Measurements from ENCODE around the gene SLC35F1.

SLC35F1 gene

GRCh38 chr6:118327237-118327636 is 420.2 kb downstream of the SLC35F1 start:
- no peak overlapping the region for H3K27ac ChIP-seq (ENCODE audit: low read length)
- H4K20me1 ChIP-seq (ENCODE audit: insufficient read depth, low read length) = no peaks in the 10 kb centered on the region
- no peaks in the 10 kb centered on the region for H3K4me1 ChIP-seq (ENCODE audit: insufficient read depth, low read length)
- ATAC-seq (ENCODE audit: insufficient read depth, low read depth) (no peak), DNase-seq (no peak)
- H3K4me3 ChIP-seq (ENCODE audit: low read depth in 1 of 2, low read length in 2 of 2) = no peak overlapping the region
- H3K27me3 ChIP-seq (ENCODE audit: insufficient read depth, low read length, poor library complexity) = no peaks in the 10 kb centered on the region
- no peak overlapping the region for H2AFZ ChIP-seq (ENCODE audit: low read depth, low read length)
- TF ChIP-seq EZH2 (IDR thresholded peaks at IDR 0.05; ENCODE audit: borderline replicate concordance, low read depth, low read length, severe bottlenecking) (no peak), CTCF (IDR thresholded peaks at IDR 0.05; ENCODE audit: borderline replicate concordance, extremely low read depth, low read length, poor library complexity, severe bottlenecking) (no peak)
- no peak overlapping the region for H3K9ac ChIP-seq (ENCODE audit: low read depth, low read length)
- H3K9me3 ChIP-seq (ENCODE audit: insufficient read depth, low read length, severe bottlenecking) = no peaks in the 10 kb centered on the region
- no peaks in the 10 kb centered on the region for H3K79me2 ChIP-seq (ENCODE audit: insufficient read depth, low read length)
- no peak overlapping the region for H3K4me2 ChIP-seq (ENCODE audit: insufficient read depth, low read length)
- no peaks in the 10 kb centered on the region for H3K36me3 ChIP-seq (ENCODE audit: insufficient read depth, low read length)

GRCh38 chr6:118333772-118334171 is 426.7 kb downstream of the SLC35F1 start:
- Histone ChIP-seq H3K9me3 (ENCODE audit: insufficient read depth, low read length, severe bottlenecking) (no peaks in the 10 kb centered on the region), H3K79me2 (ENCODE audit: insufficient read depth, low read length) (no peaks in the 10 kb centered on the region), H3K27ac (ENCODE audit: low read length) (no peak overlapping the region), H4K20me1 (ENCODE audit: insufficient read depth, low read length) (no peaks in the 10 kb centered on the region), H2AFZ (ENCODE audit: low read depth, low read length) (no peak overlapping the region), H3K36me3 (ENCODE audit: insufficient read depth, low read length) (no peaks in the 10 kb centered on the region), H3K4me3 (ENCODE audit: low read depth in 1 of 2, low read length in 2 of 2) (no peak overlapping the region), H3K4me1 (ENCODE audit: insufficient read depth, low read length) (no peaks in the 10 kb centered on the region), H3K9ac (ENCODE audit: low read depth, low read length) (no peak overlapping the region), H3K4me2 (ENCODE audit: insufficient read depth, low read length) (no peak overlapping the region), H3K27me3 (ENCODE audit: insufficient read depth, low read length, poor library complexity) (no peaks in the 10 kb centered on the region)
- DNase-seq = no peak
- TF ChIP-seq CTCF (IDR thresholded peaks at IDR 0.05; ENCODE audit: borderline replicate concordance, extremely low read depth, low read length, poor library complexity, severe bottlenecking) = no peak
- TF ChIP-seq EZH2 (IDR thresholded peaks at IDR 0.05; ENCODE audit: borderline replicate concordance, low read depth, low read length, severe bottlenecking) = no peak
- no peak for ATAC-seq (ENCODE audit: insufficient read depth, low read depth)

- Histone ChIP-seq H3K9ac (ENCODE audit: low read depth, low read length) (no peak overlapping the region), H3K36me3 (ENCODE audit: insufficient read depth, low read length) (no peaks in the 10 kb centered on the region), H3K4me3 (ENCODE audit: low read depth in 1 of 2, low read length in 2 of 2) (no peak overlapping the region), H3K9me3 (ENCODE audit: insufficient read depth, low read length, severe bottlenecking) (no peaks in the 10 kb centered on the region), H4K20me1 (ENCODE audit: insufficient read depth, low read length) (no peaks in the 10 kb centered on the region), H3K27me3 (ENCODE audit: insufficient read depth, low read length, poor library complexity) (no peaks in the 10 kb centered on the region), H3K4me2 (ENCODE audit: insufficient read depth, low read length) (no peak overlapping the region), H3K27ac (ENCODE audit: low read length) (no peak overlapping the region), H3K79me2 (ENCODE audit: insufficient read depth, low read length) (no peaks in the 10 kb centered on the region), H2AFZ (ENCODE audit: low read depth, low read length) (no peak overlapping the region), H3K4me1 (ENCODE audit: insufficient read depth, low read length) (no peaks in the 10 kb centered on the region)
- ATAC-seq (ENCODE audit: insufficient read depth, low read depth) = no peak
- no peak for DNase-seq
- TF ChIP-seq CTCF (IDR thresholded peaks at IDR 0.05; ENCODE audit: borderline replicate concordance, extremely low read depth, low read length, poor library complexity, severe bottlenecking) (no peak), EZH2 (IDR thresholded peaks at IDR 0.05; ENCODE audit: borderline replicate concordance, low read depth, low read length, severe bottlenecking) (no peak)
Measured at GRCh38 chr6:118334634-118335033, 427.6 kb downstream of the SLC35F1 start.

- H3K4me1 ChIP-seq (ENCODE audit: insufficient read depth, low read length) = no peaks in the 10 kb centered on the region
- H3K9ac ChIP-seq (ENCODE audit: low read depth, low read length) = no peak overlapping the region
- no peaks in the 10 kb centered on the region for H3K27me3 ChIP-seq (ENCODE audit: insufficient read depth, low read length, poor library complexity)
- H4K20me1 ChIP-seq (ENCODE audit: insufficient read depth, low read length) = no peaks in the 10 kb centered on the region
- DNase-seq = no peak
- TF ChIP-seq EZH2 (IDR thresholded peaks at IDR 0.05; ENCODE audit: borderline replicate concordance, low read depth, low read length, severe bottlenecking) (no peak), CTCF (IDR thresholded peaks at IDR 0.05; ENCODE audit: borderline replicate concordance, extremely low read depth, low read length, poor library complexity, severe bottlenecking) (no peak)
- no peaks in the 10 kb centered on the region for H3K9me3 ChIP-seq (ENCODE audit: insufficient read depth, low read length, severe bottlenecking)
- no peak for ATAC-seq (ENCODE audit: insufficient read depth, low read depth)
- no peaks in the 10 kb centered on the region for H3K36me3 ChIP-seq (ENCODE audit: insufficient read depth, low read length)
- no peak overlapping the region for H3K4me2 ChIP-seq (ENCODE audit: insufficient read depth, low read length)
- H2AFZ ChIP-seq (ENCODE audit: low read depth, low read length) = no peak overlapping the region
- no peak overlapping the region for H3K4me3 ChIP-seq (ENCODE audit: low read depth in 1 of 2, low read length in 2 of 2)
- no peaks in the 10 kb centered on the region for H3K79me2 ChIP-seq (ENCODE audit: insufficient read depth, low read length)
- H3K27ac ChIP-seq (ENCODE audit: low read length) = no peak overlapping the region
Measured at GRCh38 chr6:118335325-118335816, 428.3 kb downstream of the SLC35F1 start.
